ENCODE measurements around the gene OLFML1.

Gene OLFML1

DNA sequence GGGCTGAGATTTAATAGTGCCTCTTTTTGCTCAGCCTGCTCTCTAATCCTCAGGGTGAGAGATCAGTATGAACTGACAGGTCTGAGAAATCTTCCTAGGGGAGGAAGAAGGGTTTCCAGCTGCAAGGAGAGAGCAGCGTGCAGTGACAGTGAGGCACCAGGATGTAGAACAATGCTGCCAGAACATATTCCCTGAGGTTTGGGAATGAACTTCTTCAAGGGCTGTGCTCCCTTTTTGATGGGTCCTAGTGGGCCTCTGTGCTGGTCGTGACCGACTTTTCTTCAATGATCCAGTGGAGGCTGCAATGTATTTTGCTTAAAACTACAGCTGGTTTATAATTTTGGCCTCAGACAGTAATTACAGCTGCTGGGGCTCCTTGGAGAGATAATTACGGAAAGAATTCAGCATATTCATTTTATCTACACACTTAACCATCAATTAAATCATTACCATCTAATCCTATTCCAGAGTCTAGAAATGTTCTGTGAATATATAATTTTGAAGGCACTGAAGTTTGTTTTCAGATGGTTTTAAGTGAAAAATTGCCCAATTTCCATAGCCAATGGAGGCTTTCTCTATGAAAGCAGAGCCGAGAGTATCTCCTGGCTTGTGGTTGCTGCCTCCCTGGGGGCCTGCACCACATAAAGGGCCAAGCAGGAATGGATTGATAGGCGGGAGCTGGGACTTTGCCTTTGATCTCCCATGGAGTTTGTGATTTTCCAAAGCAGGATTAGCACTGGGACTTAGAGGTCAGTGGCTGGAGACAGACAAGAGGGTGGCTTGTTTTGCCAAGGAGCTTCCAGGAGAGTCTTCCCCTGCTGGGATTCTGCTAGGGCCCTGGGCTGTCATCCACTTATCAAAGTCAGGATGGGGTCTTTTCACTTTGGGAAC, 41.0 kb upstream of the OLFML1 start:
- DNase-seq (ENCODE audit: low spot score), result no peak
- TF ChIP-seq, protein P1, sequence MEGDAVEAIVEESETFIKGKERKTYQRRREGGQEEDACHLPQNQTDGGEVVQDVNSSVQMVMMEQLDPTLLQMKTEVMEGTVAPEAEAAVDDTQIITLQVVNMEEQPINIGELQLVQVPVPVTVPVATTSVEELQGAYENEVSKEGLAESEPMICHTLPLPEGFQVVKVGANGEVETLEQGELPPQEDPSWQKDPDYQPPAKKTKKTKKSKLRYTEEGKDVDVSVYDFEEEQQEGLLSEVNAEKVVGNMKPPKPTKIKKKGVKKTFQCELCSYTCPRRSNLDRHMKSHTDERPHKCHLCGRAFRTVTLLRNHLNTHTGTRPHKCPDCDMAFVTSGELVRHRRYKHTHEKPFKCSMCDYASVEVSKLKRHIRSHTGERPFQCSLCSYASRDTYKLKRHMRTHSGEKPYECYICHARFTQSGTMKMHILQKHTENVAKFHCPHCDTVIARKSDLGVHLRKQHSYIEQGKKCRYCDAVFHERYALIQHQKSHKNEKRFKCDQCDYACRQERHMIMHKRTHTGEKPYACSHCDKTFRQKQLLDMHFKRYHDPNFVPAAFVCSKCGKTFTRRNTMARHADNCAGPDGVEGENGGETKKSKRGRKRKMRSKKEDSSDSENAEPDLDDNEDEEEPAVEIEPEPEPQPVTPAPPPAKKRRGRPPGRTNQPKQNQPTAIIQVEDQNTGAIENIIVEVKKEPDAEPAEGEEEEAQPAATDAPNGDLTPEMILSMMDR (IDR thresholded peaks at IDR 0.05), result no peak
- no peak overlapping the region for H3K27ac ChIP-seq
- no peak overlapping the region for H3K4me3 ChIP-seq

DNA sequence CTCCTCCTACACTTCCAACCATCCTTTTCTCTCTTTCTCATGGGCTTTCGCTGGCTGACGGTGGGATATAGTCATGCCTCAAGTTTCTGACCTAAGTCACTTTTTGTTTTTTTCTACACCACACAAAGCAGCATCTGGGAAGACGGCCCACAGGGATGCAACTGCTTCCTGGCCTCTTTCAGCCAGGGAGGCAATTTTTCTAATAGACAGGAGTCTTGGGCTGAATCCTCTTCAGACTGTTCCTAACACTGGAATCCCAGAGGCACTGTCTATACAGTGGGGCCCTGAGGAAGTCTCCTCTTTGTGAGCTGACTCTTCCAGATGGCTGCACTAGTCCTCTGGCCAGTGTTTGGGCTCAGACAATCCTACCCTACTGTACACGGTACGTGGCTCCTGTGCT, 39.7 kb upstream of the OLFML1 start:
- Histone ChIP-seq H3K4me3 (no peak overlapping the region), H3K27ac (no peak overlapping the region)
- TF ChIP-seq, protein P1 (IDR thresholded peaks at IDR 0.05), result no peak
- DNase-seq (ENCODE audit: low spot score), result no peak

DNA sequence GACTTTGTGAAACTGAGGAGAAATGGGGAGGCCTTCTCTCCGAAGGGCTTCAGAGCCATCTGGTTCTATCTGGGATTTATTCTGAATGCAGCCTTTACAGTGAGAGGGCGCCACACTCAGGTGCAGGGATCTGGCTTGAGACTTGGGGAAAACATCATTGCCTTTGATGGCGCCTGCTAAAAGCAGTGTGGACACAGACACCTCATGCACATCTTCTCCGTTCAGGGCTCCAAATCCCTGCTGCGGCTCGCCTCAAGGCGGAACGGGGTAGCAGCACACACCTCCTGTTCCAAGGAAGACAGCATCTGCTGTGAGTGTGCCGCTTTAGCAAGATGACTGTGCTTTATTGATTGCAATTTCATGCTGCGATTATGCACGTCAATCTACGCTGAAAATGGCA, 37.1 kb upstream of the OLFML1 start:
- TF ChIP-seq, protein P1 (IDR thresholded peaks at IDR 0.05), result no peak
- no peak overlapping the region for H3K27ac ChIP-seq
- DNase-seq (ENCODE audit: low spot score), result no peak
- no peak overlapping the region for H3K4me3 ChIP-seq

DNA sequence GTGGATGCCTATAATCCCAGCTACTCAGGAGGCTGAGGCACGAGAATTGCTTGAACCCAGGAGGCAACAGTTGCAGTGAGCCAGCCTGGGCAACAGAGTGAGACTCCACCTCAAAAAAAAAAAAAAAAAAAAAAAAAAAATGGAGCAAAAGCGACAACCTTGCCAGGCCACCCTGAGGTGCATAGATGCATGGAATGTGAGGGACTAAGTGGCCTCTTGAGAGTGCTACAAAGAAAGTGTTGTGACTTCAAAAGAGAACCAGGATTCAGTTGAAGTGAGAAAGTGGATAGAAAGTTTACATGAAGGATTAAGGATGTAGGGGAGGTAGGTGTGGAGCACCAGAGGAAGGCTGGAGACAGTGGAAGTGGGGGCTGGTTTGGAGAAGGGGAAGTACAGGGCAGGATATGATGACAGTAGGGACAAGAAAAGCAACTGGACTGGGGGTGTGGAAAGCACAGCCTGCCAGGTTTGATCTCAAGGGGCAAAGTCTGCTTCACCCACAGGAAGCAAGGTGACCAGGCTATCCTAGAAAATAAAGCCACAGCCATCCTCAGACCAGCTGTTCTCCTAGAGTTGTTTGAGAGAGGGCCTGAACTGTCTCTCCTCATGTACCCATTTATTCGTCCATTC, 36.0 kb upstream of the OLFML1 start:
- TF ChIP-seq, protein P1 (IDR thresholded peaks at IDR 0.05), result no peak
- Histone ChIP-seq H3K27ac (no peak overlapping the region), H3K4me3 (no peak overlapping the region)
- DNase-seq (ENCODE audit: low spot score), result no peak

DNA sequence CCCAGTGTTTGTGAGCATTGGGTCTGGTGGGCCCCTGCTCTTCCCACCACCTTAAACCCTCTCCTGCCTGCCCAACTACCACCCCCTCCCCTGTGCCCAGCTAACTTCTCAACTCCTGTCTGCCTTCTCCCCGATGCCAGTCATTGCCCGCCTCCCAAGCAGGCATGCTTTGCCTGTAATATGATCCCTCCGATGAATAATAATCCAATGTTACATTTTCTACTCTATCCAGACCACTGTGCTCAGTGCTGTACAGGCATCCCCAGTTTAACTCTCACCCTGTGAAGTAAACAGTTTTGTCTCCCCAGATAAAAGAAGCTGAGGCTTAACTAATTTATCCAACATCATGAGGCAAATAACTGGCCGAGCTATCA, 35.5 kb upstream of the OLFML1 start:
- H3K4me3 ChIP-seq, result no peak overlapping the region
- H3K27ac ChIP-seq, result no peak overlapping the region
- TF ChIP-seq, protein P1 (IDR thresholded peaks at IDR 0.05), result no peak
- DNase-seq (ENCODE audit: low spot score), result no peak

DNA sequence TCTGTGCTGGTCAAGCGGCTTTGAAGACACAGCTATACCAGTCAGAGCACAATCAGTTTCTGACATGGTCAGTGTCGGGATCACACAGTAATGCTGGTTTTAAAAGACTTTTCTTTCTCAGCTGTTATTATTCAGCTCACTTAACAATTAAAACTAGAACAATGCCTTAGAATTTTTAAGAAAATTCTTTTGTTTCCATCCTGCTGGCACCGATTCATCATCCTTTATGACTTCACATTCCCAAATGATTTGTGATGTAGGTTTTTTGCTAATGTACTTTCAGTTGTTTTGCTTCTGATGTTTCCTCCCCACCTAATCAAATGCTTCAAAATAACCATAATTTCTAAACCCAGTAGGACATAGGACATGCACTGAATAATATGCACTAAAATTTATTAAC, 34.5 kb upstream of the OLFML1 start:
- TF ChIP-seq, protein P1 (IDR thresholded peaks at IDR 0.05), result no peak

DNA sequence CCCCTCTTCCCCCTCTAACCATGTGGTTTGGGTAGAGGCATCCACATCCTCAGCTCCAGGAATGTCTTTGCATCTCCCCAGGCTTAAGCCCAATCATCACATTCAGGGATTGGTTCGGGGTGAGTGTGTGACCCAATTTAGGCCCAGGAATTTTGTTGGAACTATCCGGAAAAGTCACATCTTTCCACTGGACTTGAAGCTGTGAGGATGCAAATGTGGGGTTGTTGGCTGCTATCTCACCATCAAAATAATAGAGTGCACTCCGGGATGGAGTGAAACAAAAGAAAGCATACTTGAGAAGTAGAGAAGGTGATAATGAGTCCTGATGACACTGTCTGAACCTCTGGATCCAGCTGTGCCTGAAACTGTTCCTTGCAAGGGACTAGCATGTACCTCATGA, 33.8 kb upstream of the OLFML1 start:
- H3K27ac ChIP-seq, result no peak overlapping the region

More for the DNA sequence above, 34.5 kb upstream of the OLFML1 start:
- no peak for DNase-seq (ENCODE audit: low spot score)
- H3K4me3 ChIP-seq, result no peak overlapping the region
- H3K27ac ChIP-seq, result no peak overlapping the region

More for the DNA sequence above, 33.8 kb upstream of the OLFML1 start:
- no peak for DNase-seq (ENCODE audit: low spot score)
- H3K4me3 ChIP-seq, result no peak overlapping the region
- TF ChIP-seq, protein P1 (IDR thresholded peaks at IDR 0.05), result no peak
